ENCODE measurements around the gene ASH1L. TPM values are rescaled to one million over a fixed set of nuclear protein-coding genes. Genes with fewer than 3 reads are reported as not detected.

The ASH1L gene
- total and polyA plus RNA-seq, 9 of the 15 experiments (the other 6 are each of a cell fraction or from before 2014, with no cell fraction given), result 2.0 to 23.3 (median 14.6) TPM

DNA sequence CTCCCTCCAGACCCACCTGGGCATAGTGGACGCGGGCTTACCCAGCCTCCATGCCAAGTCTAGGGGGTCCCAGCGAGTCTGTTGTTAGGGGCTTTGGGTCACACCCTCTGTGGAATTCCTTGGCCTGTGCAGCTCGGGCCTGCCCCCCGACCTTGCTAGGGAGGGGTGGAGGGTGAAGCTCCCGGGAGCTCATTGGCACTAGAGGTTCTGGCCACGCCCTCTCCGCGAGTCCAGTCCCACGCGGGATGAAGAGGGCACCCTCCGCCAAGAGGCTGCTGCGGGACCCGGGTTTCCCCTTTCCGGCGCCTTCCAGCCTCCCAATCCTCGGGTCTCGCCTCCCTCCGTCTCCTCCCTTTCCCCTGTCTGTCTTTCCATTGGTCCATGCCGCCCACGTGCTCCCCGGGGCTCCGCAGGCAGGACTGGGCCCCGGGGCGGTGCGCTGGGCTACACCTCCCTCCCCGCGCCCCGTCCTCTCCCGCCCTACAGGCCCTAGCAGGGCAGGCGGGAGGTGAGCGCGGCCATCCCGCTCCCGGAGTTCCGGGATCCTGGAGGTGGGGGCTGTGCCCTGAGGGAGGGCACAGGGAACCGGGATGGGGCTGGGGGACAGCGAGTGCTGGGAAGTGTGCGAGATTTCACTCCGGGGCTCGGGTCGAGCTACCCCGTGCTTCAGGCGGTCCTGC, 238.4 kb downstream of the ASH1L start (continued):
- TF ChIP-seq SAP30 (IDR thresholded peaks at IDR 0.05; ENCODE audit: borderline replicate concordance, insufficient read depth, low read depth, low read length, poor library complexity, severe bottlenecking), result peak; percentile 59
- TF ChIP-seq CBX1 (IDR thresholded peaks at IDR 0.05; ENCODE audit: low read depth), result peak; percentile 64; the same call in 1 of the 2 replicates
- no peak for TF ChIP-seq BDP1 (IDR thresholded peaks at IDR 0.05; ENCODE audit: insufficient read depth, insufficient read length)
- TF ChIP-seq, protein P1, sequence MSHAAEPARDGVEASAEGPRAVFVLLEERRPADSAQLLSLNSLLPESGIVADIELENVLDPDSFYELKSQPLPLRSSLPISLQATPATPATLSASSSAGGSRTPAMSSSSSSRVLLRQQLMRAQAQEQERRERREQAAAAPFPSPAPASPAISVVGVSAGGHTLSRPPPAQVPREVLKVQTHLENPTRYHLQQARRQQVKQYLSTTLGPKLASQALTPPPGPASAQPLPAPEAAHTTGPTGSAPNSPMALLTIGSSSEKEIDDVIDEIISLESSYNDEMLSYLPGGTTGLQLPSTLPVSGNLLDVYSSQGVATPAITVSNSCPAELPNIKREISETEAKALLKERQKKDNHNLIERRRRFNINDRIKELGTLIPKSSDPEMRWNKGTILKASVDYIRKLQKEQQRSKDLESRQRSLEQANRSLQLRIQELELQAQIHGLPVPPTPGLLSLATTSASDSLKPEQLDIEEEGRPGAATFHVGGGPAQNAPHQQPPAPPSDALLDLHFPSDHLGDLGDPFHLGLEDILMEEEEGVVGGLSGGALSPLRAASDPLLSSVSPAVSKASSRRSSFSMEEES (CRISPR knock-in tag; IDR thresholded peaks at IDR 0.05), result no peak
- no peak for TF ChIP-seq CHCHD3 (CRISPR knock-in tag; IDR thresholded peaks at IDR 0.05)
- no peak for TF ChIP-seq ZC3H8 (IDR thresholded peaks at IDR 0.05)
- TF ChIP-seq CBFA2T3 (IDR thresholded peaks at IDR 0.05), result no peak
- TF ChIP-seq NFYB (IDR thresholded peaks at IDR 0.05; ENCODE audit: extremely low read depth, insufficient read length), result peak; percentile 78
- peak; percentile 97 for TF ChIP-seq RAD51 (IDR thresholded peaks at IDR 0.05; ENCODE audit: borderline replicate concordance, low read depth)
- no peak for TF ChIP-seq MCM7 (IDR thresholded peaks at IDR 0.05)
- TF ChIP-seq ZNF146 (CRISPR knock-in tag; IDR thresholded peaks at IDR 0.05; ENCODE audit: unreplicated experiment), result no peak
- TF ChIP-seq, protein P2, sequence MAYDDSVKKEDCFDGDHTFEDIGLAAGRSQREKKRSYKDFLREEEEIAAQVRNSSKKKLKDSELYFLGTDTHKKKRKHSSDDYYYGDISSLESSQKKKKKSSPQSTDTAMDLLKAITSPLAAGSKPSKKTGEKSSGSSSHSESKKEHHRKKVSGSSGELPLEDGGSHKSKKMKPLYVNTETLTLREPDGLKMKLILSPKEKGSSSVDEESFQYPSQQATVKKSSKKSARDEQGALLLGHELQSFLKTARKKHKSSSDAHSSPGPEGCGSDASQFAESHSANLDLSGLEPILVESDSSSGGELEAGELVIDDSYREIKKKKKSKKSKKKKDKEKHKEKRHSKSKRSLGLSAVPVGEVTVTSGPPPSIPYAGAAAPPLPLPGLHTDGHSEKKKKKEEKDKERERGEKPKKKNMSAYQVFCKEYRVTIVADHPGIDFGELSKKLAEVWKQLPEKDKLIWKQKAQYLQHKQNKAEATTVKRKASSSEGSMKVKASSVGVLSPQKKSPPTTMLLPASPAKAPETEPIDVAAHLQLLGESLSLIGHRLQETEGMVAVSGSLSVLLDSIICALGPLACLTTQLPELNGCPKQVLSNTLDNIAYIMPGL (CRISPR knock-in tag; IDR thresholded peaks at IDR 0.05), result no peak
- TF ChIP-seq NCOA2 (IDR thresholded peaks at IDR 0.05; ENCODE audit: partially characterized antibody in 2 of 2), result no peak
- TF ChIP-seq ZNF699 (CRISPR knock-in tag; IDR thresholded peaks at IDR 0.05; ENCODE audit: insufficient replicate concordance), result no peak
- no peak for TF ChIP-seq CREB1 (IDR thresholded peaks at IDR 0.05)
- peak; percentile 51; the same call in 1 of the 2 replicates for TF ChIP-seq CREB1 (CRISPR knock-in tag; IDR thresholded peaks at IDR 0.05)
- no peak; the same call in 1 of the 2 replicates for TF ChIP-seq ZBTB1 (CRISPR knock-in tag; IDR thresholded peaks at IDR 0.05; ENCODE audit: borderline replicate concordance, low read depth)
- TF ChIP-seq SREBF1 (IDR thresholded peaks at IDR 0.05; ENCODE audit: borderline replicate concordance, low read depth, low read length), result 0 out of 2 replicates have a peak, but pooled peaks have one; percentile 11
- peak; percentile 13; the same call in 1 of the 2 replicates for TF ChIP-seq ELF1 (tag; IDR thresholded peaks at IDR 0.05)
- TF ChIP-seq, protein P3, sequence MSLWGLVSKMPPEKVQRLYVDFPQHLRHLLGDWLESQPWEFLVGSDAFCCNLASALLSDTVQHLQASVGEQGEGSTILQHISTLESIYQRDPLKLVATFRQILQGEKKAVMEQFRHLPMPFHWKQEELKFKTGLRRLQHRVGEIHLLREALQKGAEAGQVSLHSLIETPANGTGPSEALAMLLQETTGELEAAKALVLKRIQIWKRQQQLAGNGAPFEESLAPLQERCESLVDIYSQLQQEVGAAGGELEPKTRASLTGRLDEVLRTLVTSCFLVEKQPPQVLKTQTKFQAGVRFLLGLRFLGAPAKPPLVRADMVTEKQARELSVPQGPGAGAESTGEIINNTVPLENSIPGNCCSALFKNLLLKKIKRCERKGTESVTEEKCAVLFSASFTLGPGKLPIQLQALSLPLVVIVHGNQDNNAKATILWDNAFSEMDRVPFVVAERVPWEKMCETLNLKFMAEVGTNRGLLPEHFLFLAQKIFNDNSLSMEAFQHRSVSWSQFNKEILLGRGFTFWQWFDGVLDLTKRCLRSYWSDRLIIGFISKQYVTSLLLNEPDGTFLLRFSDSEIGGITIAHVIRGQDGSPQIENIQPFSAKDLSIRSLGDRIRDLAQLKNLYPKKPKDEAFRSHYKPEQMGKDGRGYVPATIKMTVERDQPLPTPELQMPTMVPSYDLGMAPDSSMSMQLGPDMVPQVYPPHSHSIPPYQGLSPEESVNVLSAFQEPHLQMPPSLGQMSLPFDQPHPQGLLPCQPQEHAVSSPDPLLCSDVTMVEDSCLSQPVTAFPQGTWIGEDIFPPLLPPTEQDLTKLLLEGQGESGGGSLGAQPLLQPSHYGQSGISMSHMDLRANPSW (CRISPR knock-in tag; IDR thresholded peaks at IDR 0.05), result no peak
- no peak for TF ChIP-seq POU5F1 (IDR thresholded peaks at IDR 0.05; ENCODE audit: borderline replicate concordance, low read depth, low read length, partially characterized antibody)
- no peak; the same call in 1 of the 2 replicates for TF ChIP-seq CREM (IDR thresholded peaks at IDR 0.05; ENCODE audit: low read depth)
- no peak for TF ChIP-seq BRCA1 (IDR thresholded peaks at IDR 0.05)
- TF ChIP-seq BRCA1 (CRISPR knock-in tag; IDR thresholded peaks at IDR 0.05), result no peak
- no peak for TF ChIP-seq ZFP36 (IDR thresholded peaks at IDR 0.05; ENCODE audit: low read depth, low read length, partially characterized antibody)
